HG03139 (cell line): ENCODE data around the gene RPP25L.

Experiments used
- ATAC-seq: cut with Tn5 transposase; IDR thresholded peaks from one replicate; pipeline ENCODE4 v1.9.1; 2021; ENCODE audit not compliant: unreplicated experiment

The RPP25L gene

GRCh38 chr9:34571481-34571810, 40.5 kb downstream of the RPP25L start:
- ATAC-seq, result no peak

DNA sequence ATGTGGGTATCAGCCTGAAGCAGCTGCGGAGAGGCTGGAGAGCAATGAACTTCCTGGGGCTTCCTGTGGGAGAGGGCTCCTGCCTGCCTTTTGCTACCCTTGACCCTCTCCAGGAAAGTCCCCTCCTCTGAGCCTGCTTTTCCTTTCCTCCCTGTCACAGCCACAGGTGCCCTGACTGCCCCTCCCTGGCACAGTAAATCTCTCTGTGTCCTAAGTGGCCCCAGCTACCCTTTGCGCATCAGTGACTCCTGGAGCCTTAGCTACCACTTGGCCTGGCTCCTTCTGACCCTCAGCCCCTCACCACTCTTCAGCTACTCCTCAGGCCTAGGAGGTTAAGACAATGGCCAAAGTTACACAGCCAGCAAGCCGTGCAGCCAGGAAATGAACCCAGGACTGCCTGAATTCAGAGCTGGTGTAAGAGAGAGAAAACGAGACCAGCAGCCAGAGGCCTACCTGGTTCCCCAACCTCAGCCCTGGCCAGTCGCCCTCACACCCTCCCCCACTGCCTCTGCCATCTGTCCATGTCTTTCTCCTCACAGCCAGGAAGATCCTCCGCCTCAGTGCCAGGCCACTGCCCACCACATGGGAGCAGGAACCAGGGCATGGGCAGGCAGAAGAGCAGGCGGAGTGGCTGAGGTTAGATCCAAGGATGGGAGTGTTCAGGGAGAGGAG, 41.0 kb downstream of the RPP25L start:
- no peak for ATAC-seq

DNA sequence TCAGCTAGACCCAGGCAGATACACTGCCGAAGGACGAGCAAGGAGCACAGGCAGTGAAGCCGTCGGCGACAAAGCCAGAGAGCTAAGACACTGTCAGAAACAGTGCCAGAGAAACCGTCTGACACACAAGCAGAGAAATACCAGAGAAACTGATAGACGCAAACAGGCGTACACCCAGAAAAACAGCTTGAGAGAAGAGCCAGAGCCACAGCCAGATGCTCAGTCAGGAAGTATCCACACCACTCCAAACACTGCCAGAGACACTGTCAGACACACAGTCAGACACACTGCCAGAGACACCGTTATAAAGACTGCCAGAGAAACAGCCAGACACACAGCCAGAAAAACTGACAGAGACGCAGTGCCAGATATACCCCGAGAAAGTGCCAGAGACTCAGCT, 41.5 kb downstream of the RPP25L start:
- ATAC-seq, result no peak

DNA sequence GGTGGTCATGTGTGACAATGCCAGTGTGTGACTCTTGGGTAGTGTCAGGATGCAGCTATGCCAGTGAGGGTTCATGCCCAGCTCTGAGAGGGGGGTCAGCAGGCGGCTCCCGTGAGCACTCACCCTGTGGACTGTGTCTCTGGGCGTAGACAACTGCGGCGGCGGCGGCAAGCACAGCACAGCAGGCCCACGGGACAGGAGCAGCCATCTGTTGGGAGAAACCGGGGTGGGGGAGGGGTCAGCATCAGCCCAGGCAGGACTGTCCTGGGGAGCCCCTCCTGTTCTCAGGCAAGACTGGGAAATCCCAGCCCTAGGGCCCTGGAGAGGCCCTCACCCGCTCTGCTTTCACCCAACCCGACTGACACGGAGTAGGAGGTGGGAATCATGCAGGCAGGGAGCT, 43.1 kb downstream of the RPP25L start:
- no peak for ATAC-seq

GRCh38 chr9:34568133-34568532, 43.8 kb downstream of the RPP25L start:
- no peak for ATAC-seq

DNA sequence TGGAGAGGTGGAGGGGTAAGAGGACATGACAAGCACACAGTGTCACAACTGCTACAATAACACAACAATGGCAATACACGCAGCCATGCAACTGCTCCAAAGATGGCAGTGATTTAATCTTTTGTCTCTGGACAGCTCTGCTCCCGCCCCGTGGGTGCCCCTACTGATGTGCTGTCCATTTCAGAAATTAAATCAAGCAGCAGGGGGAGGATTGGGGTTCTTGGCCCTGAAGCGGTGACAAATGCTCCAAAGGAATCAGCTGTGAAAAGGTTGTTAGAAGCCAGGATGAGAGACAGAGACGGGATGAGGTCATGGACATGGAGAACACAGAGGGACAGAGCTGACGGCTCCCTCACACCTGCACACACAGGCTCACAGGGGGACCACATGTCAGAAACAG, 44.9 kb downstream of the RPP25L start:
- ATAC-seq, result no peak

GRCh38 chr9:34566322-34566721, 45.6 kb downstream of the RPP25L start:
- ATAC-seq, result no peak

DNA sequence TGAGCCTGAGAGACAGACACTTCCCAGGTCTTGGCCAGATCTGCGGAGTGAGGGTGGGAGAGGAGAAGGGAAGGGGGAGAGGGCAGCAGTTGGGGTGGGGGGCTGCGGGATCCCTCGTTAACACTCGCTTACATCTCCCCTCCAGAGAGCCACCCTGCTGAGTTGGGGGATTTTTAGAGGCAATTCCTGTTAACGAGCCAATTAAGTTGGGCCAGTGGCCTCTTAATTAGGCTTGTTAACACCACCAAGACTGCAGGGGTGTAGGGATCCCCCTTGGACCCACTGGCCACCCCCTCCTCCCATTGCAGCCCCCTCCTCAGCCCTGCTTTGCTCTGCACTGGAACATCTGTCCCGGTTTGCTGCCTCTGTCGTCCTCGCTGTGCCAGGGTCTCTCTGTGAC, 46.0 kb downstream of the RPP25L start:
- no peak for ATAC-seq

DNA sequence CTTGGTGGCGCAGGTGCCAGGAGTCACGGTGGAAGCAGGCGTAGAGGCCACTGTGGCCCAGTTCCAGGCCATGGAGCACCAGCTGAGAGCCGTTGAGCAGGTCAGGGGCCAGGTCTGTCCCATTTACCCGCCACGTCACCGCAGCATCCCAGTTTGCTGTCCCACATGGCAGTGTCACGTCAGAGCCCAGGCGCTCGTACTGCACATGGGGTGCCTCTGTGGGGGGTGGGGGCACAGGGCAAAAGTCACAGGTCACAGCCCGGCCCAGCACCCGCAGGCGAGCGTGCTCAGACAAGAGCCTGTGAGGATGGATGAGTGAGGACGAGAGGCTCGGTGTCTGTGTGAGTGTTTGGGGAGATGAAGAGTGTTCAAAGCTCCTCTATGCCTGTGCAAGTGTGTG, 47.3 kb downstream of the RPP25L start:
- ATAC-seq, result no peak

DNA sequence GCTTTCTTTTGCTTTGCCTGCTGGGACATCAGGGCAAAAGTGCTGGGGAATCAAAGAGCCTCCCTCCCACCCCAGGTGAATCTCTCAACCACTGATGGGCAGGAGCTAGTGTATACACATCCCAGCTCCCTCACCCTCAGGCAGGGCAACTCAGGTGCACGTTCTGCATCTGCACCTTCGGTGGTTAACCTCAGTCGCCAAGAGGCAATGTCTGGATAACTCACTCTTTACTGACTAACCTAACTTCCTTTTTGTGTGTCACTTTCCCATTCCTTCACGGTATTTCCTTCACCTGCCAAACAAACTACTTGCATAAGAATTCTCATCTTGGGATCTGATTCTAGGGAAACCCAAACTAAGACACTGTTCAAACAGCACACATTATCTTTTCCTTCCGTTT, 48.6 kb downstream of the RPP25L start:
- no peak for ATAC-seq

DNA sequence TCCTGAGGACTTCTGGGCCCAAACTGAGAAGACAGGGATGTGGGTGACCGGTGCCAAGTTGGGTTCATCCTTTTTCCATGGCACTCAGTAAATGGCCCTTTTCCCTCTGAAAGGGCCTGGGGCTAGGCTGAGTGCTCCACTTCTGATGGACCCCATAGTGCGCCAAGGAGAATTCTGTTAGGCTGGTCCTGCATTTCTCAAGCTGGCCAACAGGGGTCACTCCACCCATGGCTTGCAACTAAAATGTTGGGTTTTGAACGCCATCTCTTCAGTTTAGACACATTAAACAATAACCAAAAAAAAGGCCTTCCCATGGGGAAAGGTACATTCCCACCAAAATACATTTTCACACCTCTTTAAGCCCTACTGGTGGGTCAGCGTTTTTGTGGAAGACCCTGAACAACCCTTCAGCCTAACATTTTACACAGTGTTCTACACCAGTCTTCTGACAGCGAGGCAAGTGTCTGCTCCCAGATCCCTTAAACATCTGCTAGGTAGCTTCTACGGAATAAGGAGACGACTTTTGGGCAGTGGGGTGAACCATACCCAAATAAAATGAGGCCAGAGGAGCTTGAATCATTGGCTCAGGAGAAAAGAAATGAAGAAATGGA, 49.7 kb downstream of the RPP25L start:
- no peak for ATAC-seq

DNA sequence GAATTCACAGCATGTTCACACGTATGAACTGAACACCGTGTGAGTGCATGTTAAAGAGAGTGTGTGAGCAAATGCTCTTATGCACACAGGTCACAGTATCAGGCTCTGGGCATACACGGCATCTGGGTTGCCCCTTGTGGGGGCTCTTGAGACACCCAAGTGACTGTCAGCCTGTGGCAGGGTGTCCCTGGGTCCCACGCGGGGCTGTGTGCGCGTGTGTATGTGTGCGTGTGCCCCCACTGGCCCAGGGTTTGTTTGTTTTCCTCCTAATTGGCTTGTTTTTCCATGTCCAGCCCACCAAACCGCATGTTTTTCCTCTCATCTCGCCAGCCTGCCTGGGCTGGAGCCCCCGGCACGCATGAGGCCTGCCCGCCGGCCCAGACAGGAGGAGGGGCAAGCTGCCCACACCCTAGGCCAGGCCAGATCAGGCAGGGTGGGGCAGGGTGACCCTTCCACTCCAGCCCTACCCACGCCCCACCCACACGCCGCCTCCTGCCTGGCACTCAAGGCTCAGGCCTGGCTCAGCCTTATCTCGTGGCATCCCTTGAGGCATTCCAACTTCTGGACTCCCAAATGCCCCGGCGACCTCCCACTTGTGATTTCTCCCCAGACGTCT, 51.2 kb downstream of the RPP25L start:
- no peak for ATAC-seq
